Measurements from ENCODE around the gene SH3RF3. TPM values are rescaled to one million over a fixed set of nuclear protein-coding genes. Genes with fewer than 3 reads are reported as not detected.

SH3RF3 gene
- total RNA-seq, 1 experiment from 2014 or later = not detected

- Histone ChIP-seq H3K9me3 (ENCODE audit: control insufficient read depth in 1 of 2, insufficient read depth in 1 of 2, low read depth in 1 of 2, low read length in 2 of 2) (no peaks in the 10 kb centered on the region), H3K9me2 (ENCODE audit: insufficient read depth) (no peaks in the 10 kb centered on the region), H3K79me2 (ENCODE audit: insufficient read depth, low read length) (no peaks in the 10 kb centered on the region), H3K27ac (ENCODE audit: low read depth, low read length) (no peak overlapping the region), H3K36me3 (ENCODE audit: control insufficient read depth in 1 of 2, insufficient read depth in 2 of 2, low read length in 2 of 2) (no peaks in the 10 kb centered on the region), H2AFZ (ENCODE audit: low read depth, low read length, poor library complexity, severe bottlenecking) (no peak overlapping the region), H4K20me1 (ENCODE audit: insufficient read depth) (no peaks in the 10 kb centered on the region), H3K27me3 (ENCODE audit: insufficient read depth, low read length) (no peaks in the 10 kb centered on the region; the same call in 1 of the 2 replicates), H3K4me1 (ENCODE audit: control insufficient read depth in 1 of 2, insufficient read depth in 2 of 2, low read length in 2 of 2) (no peaks in the 10 kb centered on the region), H3K9ac (ENCODE audit: low read length) (no peak overlapping the region), H3K4me2 (ENCODE audit: low read length) (no peak overlapping the region), H3K4me3 (replicated peaks in 1 of 2; ENCODE audit: low read depth in 1 of 2, low read length in 2 of 2) (no peak overlapping the region)
- TF ChIP-seq POLR2AphosphoS5 (IDR thresholded peaks at IDR 0.05; ENCODE audit: low read depth, low read length) = no peak
- no peak for TF ChIP-seq POLR2A (IDR thresholded peaks at IDR 0.05; ENCODE audit: borderline replicate concordance, extremely low read depth, insufficient read depth, insufficient read length)
- no peak for TF ChIP-seq CTCF (IDR thresholded peaks at IDR 0.05 in 2 of 3, conservative IDR thresholded peaks at IDR 0.05 in 1 of 3; ENCODE audit: borderline replicate concordance in 1 of 3, insufficient read depth in 1 of 3, low read depth in 2 of 3, low read length in 2 of 3)
- TF ChIP-seq EGR1 (IDR thresholded peaks at IDR 0.05; ENCODE audit: low read depth) = no peak
- no peak for TF ChIP-seq CBX3 (IDR thresholded peaks at IDR 0.05; ENCODE audit: low read depth)
- no peak for TF ChIP-seq JUND (IDR thresholded peaks at IDR 0.05)
- no peak for TF ChIP-seq ELF1 (IDR thresholded peaks at IDR 0.05; ENCODE audit: borderline replicate concordance, low read depth)
- TF ChIP-seq SIN3A (IDR thresholded peaks at IDR 0.05; ENCODE audit: low read depth) = no peak
- no peak for TF ChIP-seq ZFX (IDR thresholded peaks at IDR 0.05)
- TF ChIP-seq SRF (IDR thresholded peaks at IDR 0.05; ENCODE audit: low read depth) = no peak
- no peak for TF ChIP-seq EZH2 (IDR thresholded peaks at IDR 0.05)
- TF ChIP-seq ZBTB33 (IDR thresholded peaks at IDR 0.05; ENCODE audit: extremely low read depth, insufficient replicate concordance, low read length) = no peak
- no peak for TF ChIP-seq FOSL1 (IDR thresholded peaks at IDR 0.05; ENCODE audit: low read depth)
- no peak for TF ChIP-seq ATF3 (IDR thresholded peaks at IDR 0.05)
- TF ChIP-seq MAX (IDR thresholded peaks at IDR 0.05) = no peak
- no peak for TF ChIP-seq SP1 (IDR thresholded peaks at IDR 0.05; ENCODE audit: low read depth)
- TF ChIP-seq ZNF274 (IDR thresholded peaks at IDR 0.05; ENCODE audit: low read depth, low read length) = no peak
- TF ChIP-seq TCF7L2 (IDR thresholded peaks at IDR 0.05; ENCODE audit: borderline replicate concordance, extremely low read depth, insufficient read depth, insufficient read length) = no peak
- ChIA-PET POLR2A (no interaction called here), RAD21 (ENCODE audit: low non-redundant PET in 1 of 2, low total read pairs in 2 of 2, uncharacterized antibody in 2 of 2, unreplicated experiment in 2 of 2) (no interaction called here), CTCF (no interaction called here)
- BruUV-seq (replicated peaks) = no TSS peak
- DNase-seq (ENCODE audit: low read depth, low spot score) (no peak), ATAC-seq (no peak)
- intact Hi-C loops (cut with micrococcal nuclease) = no loop called here
These were observed 239.8 kb downstream of the SH3RF3 start for GRCh38 chr2:109368798-109369197.

All from HCT116 (cell line).